ENCODE measurements around the gene POU2F3.
A peak's percentile ranks its signal among the peaks of the same experiment; 100 is the strongest.

POU2F3 gene

DNA sequence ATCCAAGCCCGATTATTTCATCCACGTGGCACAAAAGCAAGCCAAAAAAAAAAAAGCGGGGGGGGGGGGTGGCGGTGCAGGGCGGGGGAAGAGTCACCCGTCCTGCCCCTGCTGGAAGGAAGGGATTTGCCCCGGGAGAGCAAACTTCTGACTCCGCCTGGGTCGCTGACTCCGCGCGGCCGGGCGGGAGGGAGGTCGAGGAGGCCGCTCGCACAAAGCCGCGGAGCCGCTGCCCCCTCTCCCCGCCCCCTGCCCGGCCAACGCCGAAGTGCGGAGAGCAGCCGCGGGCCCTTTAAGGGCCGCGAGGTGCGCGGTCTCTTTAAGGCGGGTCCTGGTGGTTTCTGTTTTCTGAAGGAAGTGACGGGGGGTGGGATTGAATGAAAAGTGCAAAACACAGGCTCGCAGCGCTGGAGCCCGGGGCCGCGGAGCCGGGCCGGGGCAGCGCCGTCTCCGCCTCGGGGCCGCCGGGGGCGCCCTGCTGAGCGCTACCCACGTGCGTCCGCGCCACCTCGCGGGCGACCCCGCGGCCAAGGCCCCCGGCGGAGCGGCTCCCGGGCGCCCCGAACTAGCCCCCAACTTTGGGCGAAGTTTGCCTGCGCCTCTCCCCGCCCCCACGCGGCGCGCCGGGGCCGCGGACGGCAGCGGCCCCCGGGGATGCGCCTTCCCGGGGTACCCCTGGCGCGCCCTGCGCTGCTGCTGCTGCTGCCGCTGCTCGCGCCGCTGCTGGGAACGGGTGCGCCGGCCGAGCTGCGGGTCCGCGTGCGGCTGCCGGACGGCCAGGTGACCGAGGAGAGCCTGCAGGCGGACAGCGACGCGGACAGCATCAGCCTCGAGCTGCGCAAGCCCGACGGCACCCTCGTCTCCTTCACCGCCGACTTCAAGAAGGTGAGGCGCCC is 29.1 kb upstream of the POU2F3 start, which contains the start of gene OAF:
Gene OAF (plus strand): TSS at position 407 of the 896 bp plus-strand sequence. CDS start 248 bp downstream, at position 655.
- peak; percentile 31 for DNase-seq

DNA sequence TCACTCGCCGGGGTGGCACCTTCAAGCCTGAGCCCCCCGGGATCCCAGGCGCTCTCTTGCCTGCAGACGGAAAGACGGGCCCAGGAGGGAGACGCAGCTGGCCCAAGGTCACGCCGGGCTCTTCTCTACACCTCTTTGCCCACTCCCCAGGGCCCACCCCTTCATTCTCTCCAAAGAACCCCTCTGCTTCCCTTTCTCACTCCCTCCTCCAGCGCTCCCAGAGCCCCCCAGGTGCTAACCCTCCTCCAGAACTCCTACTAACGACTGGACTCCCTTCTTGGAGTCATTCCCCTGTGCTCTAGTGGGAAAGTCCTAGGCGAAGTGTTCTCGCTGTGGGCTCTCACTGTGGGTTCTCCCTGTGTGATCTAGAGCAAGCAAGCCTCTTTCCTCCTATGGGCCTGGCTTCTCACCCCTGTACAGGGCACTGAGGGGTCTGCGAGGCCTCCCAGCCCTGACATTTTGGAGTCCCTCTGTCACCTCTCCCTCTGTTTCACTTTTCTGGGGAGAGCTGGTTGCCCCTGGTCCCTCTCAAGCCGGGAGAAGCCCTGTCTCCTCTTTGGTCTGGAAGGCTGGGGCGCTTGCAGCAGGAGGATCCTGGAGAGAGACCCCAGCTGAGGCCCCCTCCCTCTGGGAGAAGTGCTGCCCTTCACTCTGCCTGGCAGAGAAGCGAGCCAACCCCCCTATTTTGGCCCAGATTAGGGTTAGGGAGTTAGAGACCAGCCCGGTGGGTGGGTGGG is 28.2 kb upstream of the POU2F3 start:
- no peak for DNase-seq

DNA sequence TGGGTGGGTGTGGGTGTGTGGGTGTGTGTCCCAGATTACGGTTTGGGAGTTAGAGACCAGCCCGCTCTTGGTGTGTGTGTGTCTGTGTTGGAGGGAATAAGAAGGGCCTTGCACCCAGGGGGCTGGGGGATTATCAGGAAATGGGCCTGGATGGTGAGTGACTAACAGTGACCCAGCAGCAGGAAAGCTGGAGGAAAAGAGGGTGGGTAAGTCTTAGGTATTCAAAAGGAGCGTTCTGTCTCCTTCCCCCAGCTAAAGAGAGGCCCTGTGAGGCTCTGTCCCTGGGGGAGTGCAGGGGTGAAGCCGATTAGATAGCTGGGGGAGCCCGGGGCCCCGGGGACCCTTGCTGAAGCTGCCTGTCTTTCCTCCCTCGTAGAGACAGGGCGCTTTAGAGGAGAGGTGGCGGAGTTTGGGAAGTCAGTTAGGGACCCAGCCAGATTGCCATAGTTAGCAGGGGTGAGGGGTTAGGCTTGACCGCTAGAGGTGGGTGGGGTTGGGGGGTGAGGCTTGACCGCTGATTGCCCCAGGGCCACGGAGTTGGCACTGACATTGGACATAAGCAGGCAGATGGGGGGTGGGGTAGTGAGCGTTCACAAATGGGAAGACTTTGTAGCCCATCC is 27.6 kb upstream of the POU2F3 start:
- DNase-seq, result no peak

DNA sequence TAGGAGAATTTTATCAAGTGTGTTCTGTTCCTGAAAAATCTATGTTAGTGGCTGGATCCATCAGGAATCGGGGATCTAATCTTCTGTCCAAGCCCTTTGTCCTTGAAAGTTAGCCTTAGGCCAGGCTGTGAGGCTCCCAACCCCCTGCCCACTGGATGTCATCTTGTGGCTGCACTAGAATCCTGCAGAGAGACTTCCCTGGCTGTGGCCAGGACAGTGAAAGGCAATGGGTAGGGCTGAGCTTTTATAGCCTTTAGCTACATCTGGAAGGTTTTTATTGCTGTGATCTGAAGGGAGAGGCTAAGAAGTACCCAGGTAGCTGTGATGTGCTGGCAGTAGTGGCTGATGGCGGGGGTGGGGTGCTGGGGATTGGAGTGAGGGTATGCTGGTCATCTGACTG is 27.0 kb upstream of the POU2F3 start:
- no peak for DNase-seq

DNA sequence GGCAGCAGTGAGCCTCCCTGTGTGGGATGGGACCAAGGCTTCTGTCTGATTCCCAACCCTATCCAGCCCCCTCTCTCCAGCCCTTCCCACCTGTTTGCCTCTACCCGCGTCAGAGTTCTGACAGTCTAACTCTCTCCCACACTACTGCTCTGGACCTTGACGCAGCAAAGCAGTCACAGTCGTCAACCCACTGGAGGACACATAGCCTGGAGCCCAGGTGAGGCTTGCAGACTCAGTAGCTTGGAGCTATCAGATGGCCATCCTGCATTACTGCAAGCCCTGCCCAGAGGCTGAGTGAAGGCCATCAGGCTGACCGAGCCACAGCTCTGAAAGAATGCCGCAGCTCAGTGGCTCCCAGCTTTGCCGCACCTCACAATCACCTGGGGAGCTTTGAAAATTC is 25.4 kb upstream of the POU2F3 start:
- no peak for DNase-seq

DNA sequence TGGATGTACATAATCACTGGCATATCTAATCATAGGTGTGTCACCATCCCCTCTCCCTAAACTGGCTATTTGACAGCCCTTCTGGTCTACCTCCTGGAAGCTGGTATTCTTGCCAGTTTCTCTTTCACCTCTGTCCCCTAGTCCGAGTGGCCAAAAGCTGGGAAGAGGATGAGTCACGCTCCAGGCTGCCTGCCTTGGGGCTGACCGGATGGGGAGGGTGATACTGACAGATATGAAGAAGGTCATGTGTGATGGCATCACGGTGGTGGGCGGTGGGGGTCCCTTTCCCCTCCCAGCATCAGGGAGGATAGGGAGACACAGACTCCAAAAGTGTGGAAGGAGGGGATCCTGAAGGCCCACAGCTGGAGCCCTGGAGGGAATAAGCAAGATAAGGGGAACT is 24.3 kb upstream of the POU2F3 start:
- DNase-seq, result no peak

DNA sequence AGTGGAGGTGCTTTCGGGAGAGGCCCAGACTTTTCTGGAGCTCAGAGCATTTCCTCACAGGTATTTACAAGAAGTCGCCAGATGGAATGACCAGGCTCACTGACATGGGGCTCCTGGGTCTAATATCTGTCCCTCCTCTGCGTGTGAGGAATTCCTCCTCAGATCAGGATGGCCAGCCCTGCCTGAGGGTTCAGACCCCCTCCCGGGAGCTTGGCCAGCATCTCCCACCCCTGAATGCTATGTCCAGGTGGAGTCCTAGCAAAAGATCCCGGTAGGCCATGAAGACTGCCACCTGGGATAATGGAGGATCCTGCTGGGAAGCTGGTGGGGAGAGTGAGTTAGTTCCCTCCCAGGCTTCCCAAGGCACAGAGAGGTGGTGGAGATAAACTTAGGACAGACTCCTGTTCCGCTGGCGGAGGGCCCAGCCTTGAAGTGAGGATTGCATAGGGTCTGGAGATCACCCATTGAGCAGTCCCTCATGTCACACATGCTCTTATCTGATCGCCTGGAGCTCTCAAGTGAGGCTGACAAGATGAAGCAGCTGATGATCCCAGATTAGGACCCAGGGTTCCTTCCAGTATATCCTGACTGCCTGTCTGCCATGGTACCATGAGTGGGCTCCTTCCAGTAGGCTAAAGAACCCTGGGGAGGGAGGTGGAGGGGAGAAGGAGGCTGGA is 23.4 kb upstream of the POU2F3 start:
- DNase-seq, result no peak

DNA sequence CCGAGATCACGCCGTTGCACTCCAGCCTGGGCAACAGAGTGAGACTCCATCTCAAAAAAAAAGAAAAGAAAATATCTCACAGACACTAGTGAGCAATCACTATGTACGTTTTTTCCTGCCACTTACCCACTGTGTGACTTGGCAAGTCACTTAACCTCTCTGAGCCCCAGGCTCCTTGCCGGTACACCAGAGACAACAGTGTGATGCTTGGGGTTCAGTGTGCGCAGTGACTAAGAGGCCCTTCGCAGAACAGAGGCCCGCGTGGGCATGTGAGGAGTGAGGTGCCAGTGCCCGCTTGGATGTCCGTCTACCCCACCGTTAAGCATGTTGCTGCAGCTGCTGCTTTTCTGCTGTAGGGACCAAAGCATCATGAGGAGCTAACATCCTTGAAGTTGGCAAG is 22.4 kb upstream of the POU2F3 start:
- DNase-seq, result no peak

DNA sequence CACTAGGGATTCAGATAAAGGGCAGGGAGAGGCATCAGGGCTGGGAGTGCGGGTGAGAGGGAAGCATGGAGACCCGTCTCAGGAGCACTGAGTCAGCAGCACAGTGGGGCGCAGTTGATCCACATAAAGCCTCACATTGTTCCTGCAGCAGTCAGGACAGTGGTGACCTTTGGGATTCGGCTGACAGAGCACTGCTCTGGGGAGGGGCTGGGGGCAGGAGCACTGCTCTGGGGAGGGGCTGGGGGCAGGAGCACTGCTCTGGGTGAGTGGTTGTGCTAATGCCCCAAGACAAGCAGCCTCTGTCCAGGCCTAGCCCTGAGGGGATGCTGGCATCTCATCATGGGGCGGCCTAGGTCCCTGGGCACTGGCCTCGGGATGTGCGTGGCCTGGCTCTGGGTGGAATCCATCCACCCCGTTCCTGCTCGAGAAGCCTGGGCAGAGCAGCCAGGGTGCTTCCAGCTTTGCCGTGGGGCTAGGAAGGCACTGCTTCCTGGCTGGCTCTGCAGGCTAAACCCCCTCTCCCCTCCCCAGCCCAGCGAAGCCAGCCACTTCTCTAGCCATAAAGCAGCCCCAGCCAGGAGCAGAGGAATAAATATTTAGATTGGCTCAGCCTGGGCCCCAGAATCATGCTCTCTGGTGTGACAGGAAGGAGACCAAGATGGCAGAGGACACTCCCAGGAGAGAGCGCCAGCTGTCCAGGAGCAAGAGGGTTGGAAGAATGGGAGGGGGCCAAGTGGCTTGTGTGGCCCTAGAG is 21.8 kb upstream of the POU2F3 start:
- no peak for DNase-seq

DNA sequence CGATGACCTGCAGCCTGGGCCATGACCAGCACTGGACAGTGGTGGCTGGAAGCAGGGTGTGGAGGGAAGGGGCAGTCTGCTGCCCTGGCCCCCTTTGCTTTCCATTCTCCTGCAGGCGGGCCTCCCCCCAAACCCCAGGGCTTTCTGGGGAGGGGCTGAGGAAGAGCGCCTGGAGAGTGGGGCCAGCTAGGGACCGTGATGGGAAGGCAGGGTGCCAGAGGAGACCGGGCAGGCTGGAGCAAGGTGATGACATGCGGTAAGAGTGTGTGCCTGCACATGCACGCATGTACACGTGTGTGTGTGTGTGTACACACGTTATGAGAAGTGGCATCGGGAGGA is 21.3 kb upstream of the POU2F3 start:
- no peak for DNase-seq

DNA sequence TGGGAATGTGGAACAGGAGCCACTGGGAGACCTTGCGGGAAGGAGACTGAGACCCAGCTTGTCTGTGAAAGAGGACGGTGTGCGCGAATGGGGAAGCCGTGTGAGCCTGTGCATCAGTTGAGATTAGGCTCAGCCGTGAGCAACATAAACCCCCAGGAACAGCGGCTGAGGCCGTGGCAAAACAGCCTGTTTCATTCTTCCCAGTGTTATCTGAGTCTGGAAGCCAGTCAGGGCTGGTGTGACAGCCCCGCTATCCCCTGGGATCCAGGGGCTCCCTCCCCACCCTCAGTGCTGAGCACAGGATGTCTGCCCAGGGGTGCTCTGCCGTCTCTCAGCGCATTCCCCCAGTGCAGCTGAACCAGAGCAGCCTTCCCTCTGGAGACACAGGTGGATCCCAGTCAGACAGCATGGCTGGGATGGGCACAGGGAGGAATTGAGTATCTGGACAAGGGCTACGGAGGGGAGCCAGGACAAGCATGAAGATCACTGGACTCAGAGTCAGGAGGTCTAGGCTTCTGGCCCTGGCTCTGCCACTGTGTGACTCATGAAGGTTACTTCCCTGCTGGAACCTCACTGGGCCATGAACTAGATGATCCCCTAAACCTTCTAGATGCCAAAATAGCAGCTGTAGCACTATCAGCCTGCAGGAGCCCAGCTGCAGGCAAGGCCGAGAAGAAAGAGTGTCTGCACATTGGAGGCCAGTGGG is 20.6 kb upstream of the POU2F3 start:
- DNase-seq, result no peak

DNA sequence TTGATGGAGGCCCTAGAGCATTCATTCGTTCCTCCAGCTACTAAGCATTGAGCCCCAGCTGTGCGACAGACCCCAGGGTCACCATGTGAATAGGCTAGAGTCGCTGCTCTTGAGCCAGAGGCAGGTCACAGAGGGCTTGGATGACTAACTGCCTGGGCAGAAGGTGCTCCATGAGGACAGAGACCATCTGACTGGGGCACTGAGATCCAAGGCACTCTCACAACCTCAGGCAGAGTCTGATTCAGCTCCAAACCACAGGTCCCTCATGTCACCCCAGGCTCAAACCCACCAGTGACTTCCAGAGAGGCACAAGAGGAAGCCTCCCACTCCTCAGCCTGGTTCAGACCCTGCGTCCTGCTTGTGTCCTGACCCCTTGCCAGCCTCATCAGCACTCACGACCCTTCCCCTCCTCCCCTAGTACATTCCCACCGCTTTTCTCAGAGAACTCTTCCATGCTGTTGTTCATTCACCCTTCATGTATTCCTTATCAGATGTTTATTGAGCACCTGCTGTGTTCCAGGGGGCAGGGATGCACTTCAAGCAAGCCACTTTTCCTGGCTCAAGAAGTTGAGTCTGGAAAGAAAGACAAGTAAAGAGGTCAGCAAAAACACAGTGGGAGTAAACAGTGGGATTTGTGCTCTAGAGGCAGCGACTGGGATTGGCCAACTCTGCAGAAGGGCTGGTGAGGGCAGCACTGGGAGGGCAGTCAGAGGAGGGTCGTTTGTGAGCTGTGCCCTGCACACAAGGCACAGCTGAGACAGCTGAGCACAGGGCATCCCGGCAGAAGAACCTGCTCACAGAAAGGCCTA is 19.8 kb upstream of the POU2F3 start:
- DNase-seq, result no peak

DNA sequence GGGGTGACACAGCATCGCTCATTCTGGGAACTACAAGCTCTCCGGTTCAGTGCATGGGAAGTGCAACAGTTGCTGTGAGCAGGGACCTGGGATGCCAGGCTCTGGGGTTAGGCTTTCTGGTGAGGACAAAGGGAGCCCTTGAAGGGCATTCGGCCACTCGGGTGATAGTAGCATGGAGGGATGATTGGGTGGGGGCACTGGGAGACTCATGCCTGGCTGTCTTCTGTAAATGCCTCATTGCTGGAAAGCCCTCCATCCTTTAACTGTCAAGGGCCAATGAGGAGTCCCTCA is 19.2 kb upstream of the POU2F3 start:
- DNase-seq, result no peak

DNA sequence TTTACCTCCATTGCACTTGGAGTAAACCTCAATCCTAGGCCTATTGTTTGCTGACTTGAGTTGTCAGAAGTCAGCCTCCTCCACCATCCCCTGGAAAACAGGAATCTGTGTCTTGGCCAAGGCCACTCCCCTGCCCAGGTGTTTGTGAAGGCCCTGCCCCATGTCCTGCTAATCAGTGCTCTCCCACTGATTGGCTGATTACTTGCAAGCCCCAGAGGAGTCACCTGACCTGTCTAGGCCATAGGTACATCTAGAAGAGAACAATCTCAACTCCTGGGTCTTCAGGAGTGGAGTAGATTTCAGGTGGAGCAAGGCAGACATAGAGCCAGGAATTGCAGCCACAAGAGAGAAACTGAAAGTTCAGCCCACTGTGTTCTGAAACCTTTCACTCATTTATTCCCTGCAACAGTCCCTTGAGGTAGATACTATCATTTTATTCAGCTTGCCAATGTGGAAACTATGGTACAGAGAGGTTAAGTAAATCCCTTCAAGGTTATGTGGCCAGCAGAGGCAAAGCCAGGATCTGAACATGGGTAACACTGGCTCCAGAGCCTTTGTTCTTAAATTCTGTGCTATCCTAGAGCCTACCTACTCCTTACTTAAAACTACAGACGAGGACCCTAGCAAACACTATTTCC is 18.7 kb upstream of the POU2F3 start:
- DNase-seq, result no peak

DNA sequence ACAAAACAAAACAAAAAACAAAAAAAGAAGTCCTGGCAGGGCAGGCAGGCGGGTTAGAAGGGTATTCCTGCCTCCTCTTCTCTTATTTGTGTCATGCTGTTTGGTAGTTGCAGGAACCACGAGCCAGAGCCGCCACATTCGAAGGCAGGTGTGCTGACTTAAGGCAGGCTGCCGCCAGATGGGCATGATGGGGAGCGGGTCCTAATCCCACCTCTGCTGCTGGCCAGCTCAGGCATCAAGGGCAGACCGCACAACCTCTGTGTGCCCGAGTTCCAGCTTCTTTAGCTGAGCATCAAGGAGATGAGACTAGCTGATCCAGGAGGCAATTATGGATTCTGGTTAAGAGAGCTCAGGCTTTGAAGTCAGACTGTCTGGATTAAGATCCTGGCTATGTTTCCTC is 17.0 kb upstream of the POU2F3 start:
- DNase-seq, result no peak

DNA sequence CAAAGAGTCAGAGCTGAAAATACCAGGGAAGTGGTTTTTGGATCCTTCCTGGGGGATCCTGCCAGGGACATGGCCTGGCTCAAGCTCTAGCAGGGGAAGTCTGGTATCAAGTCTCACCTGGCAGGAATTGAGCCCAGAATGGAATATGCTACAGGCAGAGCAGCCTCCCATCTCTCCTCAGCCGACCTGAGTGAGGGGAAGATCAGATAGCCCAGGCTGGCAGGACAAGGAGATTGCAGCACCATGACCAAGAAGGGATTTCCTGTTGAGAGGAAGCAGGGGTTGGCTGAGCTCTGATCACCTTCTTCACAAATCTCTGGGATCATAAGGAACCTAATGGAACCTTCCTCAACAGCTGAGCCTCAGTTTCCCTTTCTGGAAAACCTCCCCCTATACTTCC is 16.1 kb upstream of the POU2F3 start:
- no peak for DNase-seq

DNA sequence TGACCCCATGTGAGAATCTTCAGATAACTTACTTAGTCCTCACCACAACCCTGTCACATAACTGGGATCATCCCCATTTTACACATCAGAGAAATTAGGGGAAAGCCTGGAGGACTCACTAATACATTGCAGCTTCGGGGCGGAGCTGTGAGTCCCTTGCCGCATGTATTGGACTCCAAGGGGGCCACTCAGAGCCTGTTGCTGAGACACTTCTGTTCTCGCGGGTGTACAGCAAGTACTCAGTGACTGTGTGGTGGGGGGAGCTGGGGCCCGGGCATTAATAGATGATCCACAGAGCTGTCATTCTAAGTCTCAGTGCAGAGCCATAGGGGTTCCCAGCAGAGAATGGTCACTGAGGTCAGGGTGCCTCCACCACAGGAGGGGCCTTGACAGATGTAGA is 15.6 kb upstream of the POU2F3 start:
- no peak for DNase-seq

DNA sequence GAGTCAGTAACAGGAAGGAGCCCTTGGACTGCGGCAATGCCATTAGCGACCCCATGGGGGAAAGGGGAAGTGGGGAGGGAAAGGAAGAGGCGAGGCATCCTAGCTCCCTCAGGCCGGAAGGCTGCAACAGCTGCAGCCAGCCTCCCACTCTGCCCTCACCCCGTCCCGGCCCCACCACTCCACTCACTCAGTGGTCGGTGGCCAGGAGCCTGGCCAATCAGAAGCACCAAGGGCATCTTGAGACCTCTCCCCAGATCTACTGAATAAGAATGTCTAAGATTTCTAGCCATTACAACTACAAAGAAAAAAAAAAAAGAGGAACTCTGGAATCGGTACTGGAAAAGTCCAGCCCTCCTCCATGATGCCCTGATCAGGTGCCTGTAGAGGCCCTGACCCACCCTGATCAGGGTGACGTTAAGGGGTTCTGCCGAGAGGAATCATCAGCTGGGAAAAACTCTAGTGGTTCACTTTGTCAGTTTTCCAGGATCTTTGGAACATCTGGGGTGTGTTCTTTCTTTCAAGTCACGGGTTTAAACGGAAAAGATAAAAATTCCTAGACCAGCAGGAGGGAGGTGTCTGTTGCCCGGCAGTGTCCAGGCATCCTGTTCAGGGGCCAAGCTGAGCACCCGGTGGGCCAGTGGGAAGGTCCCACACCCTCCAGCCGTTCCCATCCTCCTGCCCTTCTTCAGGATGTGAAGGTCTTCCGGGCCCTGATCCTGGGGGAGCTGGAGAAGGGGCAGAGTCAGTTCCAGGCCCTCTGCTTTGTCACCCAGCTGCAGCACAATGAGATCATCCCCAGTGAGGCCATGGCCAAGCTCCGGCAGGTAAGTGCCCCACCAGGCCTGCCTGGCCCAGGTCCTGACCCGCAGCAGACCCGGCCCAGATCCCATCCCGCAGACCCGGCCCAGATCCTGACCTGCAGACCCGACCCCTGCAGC is 14.7 kb upstream of the POU2F3 start:
- DNase-seq, result no peak

DNA sequence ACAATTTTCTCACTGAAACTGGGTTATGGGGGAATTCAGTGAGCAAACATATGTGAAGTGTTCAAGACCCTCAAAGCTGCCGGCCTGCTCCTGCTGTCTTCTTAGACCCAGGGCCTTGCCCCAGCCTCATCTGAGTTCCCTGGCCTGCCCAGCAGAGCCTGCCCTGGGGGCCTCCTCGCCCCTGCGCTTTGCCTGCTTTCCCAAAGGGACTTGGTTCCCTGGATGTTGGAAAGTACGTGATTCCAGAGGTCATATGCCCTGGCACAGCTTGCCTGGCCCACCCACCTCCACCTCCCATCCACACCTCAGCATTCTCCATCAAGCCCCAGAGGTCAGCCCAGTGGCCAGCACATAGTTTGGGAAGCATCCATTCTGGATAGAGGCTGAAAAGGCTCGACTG is 13.7 kb upstream of the POU2F3 start:
- no peak for DNase-seq

DNA sequence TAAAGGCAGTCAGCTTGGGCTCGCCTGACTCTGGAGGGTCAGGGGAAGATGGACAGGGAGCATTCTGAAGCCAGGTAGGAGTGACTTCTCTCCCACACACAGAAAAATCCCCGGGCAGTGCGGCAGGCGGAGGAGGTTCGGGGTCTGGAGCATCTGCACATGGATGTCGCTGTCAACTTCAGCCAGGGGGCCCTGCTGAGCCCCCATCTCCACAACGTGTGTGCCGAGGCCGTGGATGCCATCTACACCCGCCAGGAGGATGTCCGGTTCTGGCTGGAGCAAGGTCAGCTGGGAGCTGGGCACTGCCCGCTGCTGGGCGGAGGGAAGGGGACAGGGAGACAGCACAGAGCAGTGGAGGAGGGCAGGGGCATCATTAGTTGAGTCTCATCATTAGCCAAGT is 13.2 kb upstream of the POU2F3 start:
- no peak for DNase-seq
